Activated effector memory CD4-positive, alpha-beta T cell treated with Interleukin-2 at 50 U/mL for 16 hours (primary cell): ENCODE measurements around the gene TTLL12.

Experiments used
- DNase-seq: peaks from one replicate; pipeline ENCODE4 v3.0.0-alpha.2; 2020

The TTLL12 gene

GRCh38 chr22:43171019-43171491, 15.9 kb downstream of the TTLL12 start:
- no peak for DNase-seq

DNA sequence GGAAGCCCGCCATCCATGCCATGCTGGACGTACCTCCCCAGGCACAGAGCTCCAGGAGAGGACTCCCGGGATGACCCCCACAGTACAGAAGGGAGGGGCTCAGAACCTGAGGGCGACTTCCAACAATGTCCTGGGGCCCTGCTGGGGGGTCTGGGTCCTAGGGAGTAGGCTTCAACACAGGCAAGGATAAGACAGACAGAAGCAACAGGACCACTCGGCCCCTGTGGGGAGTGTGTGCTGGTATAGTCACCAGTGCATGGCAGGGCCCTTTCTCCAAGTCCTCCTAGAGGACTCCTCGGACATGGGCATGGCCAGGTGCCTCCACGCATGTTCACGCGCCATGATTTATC, 16.8 kb downstream of the TTLL12 start:
- no peak for DNase-seq

DNA sequence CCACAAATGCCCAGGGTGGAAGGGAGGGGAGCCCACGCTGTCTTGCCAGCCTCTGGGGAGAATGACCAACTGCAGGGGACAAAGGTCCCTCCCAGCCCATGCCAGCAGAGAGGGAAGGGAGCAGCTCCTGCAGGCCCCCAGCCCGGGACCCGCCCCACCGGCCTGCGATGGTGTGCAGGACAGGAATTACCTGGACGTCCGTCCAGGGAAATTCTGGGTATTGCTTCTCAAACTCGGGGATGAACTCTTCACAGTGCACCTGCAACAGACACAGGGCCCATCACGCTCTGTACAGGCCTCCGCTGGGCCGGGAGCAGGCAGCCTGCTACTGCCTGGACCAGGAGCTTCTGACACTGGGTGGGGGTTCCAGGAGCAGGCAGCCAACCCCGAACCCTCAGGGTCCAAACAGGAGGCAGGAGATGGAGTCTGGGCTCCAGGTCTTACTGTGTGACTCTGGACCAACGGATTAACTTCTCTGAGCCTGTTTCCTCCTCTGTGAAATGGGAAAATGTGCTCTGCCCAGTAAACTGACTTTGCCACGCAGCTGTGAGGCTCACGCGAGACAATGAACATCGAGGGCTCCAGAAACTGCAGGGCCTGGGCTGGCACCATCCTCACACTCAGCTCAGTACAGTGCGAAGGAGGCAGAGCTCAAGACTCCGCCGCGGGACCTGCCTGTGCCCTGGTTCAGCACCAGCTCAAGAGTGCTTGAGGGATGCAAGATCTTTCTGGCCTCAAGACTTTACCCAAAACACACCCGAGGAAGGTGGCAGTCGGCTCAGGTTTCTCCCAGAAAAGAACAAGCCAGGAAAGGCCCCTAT, 17.4 kb downstream of the TTLL12 start:
- DNase-seq = no peak

DNA sequence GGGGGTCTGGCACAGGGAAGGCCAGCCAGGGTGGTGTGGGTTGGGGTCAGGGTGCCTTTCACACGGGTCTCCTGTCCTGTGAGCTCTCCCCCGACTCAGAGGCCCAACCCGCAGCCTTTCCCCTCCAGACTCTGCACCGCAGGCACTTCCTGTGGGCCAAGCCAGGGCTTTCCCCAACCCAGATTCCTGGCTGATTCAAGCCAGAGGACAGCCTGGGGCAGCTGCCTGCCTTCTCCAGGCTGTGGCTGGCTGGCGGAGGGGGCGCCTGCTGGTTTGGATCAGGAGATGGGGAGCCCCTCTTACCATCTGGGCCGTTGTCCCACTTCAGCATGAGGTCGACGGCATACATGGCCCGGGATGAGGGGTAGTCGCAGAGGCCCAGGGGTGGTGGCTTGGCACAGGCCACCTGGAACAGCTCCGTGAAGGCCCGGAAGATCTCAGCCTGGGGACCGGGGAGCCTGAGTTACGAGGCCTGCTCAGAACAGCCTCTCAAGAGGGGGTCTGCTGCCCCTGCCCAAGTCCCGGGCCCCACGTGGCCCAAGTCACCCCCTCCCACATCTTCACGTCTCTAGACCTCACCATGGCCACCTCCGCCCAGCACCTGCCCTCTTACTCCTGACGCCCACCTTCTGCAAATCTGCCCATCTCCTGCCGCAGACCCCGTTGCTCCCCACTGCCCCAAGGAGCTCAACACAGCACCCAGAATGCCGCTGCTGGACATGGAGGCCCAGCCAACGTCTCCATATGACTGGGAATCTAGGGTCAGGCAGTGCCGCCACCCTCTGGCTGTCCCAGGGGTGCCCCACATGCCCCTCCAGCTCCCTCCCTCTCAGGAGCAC, 18.2 kb downstream of the TTLL12 start:
- DNase-seq = no peak

- no peak for DNase-seq
These were observed 19.8 kb downstream of the TTLL12 start for GRCh38 chr22:43167001-43167589.

- no peak for DNase-seq
These were observed 20.6 kb downstream of the TTLL12 start for GRCh38 chr22:43166132-43166930.

GRCh38 chr22:43164636-43165035, 22.3 kb downstream of the TTLL12 start:
- no peak for DNase-seq

GRCh38 chr22:43163241-43163795, 23.6 kb downstream of the TTLL12 start:
- no peak for DNase-seq

DNA sequence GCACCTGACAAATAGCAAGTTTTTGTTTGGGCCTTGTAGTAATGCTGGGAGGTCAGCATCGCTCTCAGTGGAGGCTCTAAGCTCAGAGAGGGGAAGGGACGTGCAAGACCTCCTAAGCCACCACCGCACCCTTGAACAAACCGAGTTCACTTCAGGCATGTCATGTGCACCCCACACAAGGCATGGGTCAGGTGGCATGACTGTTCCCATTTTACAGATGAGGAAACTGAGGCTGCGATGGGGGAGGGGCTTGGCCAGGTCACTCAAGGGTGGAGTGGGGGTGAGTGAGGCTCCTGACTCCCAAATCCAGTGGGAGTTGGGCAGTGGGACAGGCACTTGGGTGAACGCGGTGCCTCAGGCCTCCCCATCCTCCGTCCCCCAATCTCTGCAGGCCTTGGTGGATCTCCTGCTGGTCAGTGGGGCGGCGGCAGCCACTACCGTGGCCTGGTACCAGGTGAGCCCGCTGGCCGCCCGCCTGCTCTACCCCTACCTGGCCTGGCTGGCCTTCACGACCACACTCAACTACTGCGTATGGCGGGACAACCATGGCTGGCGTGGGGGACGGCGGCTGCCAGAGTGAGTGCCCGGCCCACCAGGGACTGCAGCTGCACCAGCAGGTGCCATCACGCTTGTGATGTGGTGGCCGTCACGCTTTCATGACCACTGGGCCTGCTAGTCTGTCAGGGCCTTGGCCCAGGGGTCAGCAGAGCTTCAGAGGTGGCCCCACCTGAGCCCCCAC, 24.4 kb downstream of the TTLL12 start:
- DNase-seq = no peak

DNA sequence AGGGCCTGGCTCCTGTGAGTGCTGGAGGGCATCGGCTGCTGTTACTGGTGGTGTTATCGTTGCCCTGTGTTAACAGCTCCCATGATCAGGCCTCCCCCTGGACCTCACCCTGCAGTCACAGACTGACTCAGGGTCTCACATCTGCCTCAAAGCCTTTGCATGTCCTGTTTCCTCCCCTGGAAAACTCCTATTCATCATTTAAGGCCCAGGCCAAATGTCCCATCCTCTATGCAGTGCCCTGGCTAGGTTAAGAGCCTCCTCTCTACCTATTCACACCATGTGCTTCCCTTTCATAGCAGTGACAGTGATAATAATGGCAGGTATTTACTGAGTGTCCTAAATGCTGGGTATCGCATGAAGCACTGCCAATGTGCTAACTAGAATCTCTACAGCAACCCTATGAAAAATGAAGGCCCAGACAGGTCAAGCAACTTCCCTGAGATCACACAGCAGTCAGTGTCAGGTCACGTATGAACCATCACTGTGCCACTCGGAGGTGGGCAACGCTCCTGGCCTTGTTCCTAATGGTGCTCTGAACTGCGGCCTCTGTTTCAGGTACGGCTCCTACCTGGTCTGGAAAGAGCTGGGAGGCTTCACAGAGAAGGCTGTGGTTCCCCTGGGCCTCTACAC, 26.3 kb downstream of the TTLL12 start:
- no peak for DNase-seq

DNA sequence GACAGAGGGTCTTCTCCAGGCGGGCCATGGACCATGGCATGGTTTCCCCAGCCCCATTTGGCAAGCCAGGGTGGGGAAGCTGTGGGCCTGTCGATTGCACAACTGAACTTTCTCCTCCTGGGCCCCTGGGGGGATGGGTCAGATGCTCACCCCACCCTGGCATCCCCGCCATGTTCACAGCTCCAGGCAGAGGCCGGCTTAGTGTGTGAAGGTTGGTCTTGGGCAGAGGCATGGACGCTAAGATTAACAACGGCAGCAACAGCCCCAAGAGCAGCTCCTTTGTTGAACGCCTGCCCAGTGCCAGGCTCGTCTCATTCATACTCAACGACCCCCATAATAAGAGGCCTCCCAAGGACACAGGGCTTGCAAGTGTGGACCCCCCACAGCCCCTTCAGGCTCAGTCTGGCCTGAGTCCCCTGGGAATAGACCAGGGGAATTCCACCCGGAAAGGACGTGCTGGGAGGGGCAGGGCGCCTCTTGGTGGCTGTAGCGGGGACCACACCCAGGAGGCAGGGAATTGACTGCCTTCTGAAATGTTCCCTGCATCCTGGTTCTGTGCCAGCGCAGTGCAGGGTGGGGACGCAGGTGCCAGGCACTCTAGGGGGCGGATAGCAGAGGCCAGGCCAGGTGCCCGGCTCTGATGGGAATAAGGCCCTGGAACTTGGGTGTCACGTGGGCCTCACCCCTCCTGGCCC, 27.3 kb downstream of the TTLL12 start:
- no peak for DNase-seq

DNA sequence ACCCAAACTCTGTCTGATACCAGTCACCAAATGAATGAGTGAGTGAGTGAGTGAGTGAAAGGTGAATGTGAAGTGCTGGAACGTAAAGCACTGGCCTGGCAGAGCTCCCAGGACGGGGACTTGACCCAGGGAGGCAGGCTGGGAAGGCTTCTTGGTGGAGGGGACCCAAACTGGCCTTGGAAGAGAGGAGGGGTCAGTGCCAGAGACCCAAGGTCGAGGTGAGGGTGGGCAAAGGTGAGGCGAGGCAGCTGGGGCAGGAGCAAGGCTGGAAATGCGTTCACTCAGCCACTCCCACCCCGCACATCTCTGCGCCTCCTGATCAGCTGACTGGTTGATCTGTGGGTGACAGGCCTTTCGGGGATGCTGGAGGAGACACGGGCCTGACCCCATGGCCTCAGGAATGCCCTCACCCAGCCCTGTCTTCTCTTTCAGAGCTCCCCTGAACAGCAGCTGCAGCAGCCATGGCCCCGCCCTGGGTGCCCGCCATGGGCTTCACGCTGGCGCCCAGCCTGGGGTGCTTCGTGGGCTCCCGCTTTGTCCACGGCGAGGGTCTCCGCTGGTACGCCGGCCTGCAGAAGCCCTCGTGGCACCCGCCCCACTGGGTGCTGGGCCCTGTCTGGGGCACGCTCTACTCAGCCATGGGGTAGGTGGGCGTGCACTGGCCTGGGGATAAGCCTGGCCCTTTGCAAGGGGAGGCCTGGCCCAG, 28.0 kb downstream of the TTLL12 start:
- no peak for DNase-seq

DNA sequence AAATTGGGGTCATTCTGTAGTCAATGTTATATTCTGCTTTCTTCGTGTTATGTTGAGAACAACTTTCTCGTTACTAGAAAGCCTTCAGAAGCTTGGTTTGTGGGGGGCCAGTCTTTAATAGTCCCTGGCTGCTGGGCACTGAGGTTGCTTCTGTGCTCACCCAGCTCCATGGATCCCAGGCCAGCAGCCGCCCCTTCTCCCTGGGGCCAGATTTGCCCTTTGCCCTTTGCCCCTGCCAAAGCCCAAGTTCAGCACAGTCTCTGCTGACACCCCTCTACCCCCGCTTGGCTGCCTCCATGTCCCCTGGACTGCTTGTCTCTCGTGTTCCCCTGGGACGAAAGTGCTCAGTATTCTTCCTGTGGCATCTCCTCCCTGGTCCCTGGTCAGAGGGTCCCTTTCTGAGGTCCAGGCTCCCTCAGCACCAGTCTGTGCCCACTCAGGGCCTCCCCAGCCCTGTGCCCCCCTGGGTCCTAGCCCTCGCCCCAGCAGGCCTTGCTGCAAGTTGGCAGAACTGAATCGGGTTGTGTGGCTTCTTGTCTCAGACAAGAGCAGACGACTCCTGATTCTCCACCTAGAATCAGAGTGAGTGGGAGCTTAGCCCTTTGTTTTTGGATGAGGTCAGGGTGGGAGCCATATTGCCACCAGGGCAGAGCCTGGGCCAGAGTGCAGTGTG, 28.9 kb downstream of the TTLL12 start:
- no peak for DNase-seq

DNA sequence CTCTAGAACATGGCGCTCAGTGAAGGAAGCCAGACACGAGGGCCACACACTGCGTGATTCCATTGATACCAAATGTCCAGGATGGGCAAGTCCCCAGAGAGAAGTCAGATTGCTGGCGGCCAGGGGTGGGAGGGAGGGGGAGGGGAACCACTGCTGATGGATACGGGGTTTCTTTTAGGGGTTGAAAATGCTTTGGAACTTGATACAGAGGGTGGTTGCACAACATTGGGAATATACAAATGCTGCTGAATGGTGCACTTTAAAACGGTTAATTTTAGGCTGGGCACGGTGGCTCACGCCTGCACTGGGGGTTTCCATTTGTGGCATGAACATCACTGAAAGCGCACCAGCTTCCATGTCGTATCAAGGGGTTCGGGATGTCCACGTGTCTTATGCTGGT, 30.5 kb downstream of the TTLL12 start:
- DNase-seq = no peak

DNA sequence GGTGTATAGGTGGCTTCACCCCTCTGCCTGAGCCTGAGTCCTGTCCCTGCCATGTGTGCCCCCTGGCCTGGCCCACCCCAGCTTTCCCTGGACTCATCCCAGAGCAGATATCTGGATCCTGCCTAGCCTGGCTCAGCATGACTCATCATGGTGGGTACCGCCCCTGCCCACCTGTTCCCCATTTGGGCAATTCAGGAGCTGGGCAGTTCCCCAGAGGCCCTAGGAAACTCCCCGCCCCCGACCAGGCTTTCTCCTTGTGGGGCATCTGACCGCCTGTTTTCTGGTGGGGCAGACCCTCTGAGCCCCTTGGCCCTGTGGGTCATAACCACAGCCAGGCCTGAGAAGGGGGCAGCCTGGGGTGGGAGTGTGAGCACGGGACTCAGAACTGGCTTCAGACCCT, 31.1 kb downstream of the TTLL12 start:
- DNase-seq = no peak

DNA sequence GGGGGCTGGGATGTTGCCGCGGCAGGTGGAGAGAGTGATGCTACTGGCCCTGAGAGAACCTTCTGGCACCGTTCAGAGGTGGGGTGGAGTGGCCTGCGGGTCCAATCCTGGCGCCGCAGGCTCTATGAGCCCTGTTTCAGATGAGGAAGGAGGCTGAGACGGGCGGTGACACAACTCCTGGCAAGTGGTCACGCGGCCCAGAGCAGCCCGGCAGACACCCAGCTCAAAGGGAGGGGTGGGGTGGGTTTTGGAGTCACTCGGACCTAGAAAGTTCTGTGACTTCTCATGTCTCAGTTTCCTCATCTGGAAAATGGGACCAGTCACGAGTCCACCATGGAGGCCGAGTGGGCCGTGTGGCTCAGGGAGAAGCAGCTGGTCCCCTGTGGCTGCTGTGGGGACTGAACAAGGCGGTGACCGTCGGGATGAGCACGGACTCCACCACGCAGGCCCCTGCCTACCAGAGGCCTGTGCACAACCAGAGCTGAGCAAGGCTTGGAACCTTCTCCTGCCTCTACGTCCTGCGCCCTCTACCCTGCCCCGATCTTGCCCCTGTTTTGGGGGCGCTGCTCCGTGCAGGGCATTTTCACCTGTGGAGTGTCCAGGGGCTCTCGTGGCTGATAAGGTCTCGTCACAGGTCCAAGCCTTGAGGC, 31.9 kb downstream of the TTLL12 start:
- no peak for DNase-seq

DNA sequence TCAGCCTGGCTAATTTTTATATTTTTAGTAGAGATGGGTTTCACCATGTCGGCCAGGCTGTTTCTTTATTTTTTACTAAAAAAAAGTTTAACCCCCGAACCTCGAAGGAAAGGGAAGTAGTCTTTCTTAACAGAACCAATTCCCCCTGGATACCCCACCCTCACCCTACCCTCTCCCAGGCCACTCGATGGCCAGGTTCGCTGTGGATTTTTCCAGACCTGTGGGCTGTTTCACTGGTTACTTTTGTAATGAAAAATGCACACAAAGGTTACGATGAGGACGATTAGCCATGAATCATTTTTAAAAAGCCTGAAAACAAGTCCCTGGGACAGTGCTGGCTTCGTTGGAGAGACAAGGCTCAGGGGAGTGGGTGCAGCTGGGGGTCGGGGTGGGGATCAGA, 33.0 kb downstream of the TTLL12 start:
- no peak for DNase-seq

GRCh38 chr22:43152357-43153071, 34.4 kb downstream of the TTLL12 start:
- DNase-seq = peak; percentile 55
